H1 (cell line): ENCODE results near the gene ACE.

Experiments
- BCL11A ChIP-seq, 2 experiments: IDR thresholded peaks; one replicate each; pipeline ENCODE4 v1.6.1; 2011; ENCODE audit warnings: low read depth in 2 of 2, low read length in 2 of 2, mild to moderate bottlenecking in 2 of 2
- BRCA1 ChIP-seq: IDR thresholded peaks from 2 replicates; pipeline ENCODE4 v1.6.1; 2012; ENCODE audit warnings: low read depth, low read length, improper control_type of control experiment
- CHD2 ChIP-seq: IDR thresholded peaks from 2 replicates; pipeline ENCODE4 v1.6.1; 2012; ENCODE audit warnings: low read length, improper control_type of control experiment
- CTCF ChIP-seq, 3 experiments: IDR thresholded peaks; 1 replicate in 2 of 3; 2 replicates in 1 of 3; pipeline versions ENCODE4 v1.5.1 to v1.6.1; 2011; ENCODE audit warnings: low read length in 3 of 3, mild to moderate bottlenecking in 3 of 3, inconsistent platforms in 2 of 3, low read depth in 1 of 3, moderate library complexity in 1 of 3; ENCODE audit not compliant: insufficient read depth in 1 of 3; ENCODE audit errors: control extremely low read depth in 1 of 3
- EP300 ChIP-seq, 2 experiments: IDR thresholded peaks; 1 replicate in 1 of 2; 2 replicates in 1 of 2; pipeline ENCODE4 v1.6.1; 2011 to 2012; ENCODE audit warnings: low read depth in 2 of 2, low read length in 2 of 2, mild to moderate bottlenecking in 2 of 2, borderline replicate concordance in 1 of 2, inconsistent platforms in 1 of 2, moderate library complexity in 1 of 2
- EZH2 ChIP-seq: fragments of 200-600 bp; sonication (generic); IDR thresholded peaks from 2 replicates; pipeline ENCODE4 v1.7.1; 2012; ENCODE audit warnings: low read depth, mild to moderate bottlenecking, moderate library complexity, low read length, inconsistent platforms; ENCODE audit not compliant: severe bottlenecking
- FOSL1 ChIP-seq: IDR thresholded peaks from 2 replicates; pipeline ENCODE4 v1.6.1; 2011; ENCODE audit warnings: mild to moderate bottlenecking, low read depth, low read length, moderate library complexity; ENCODE audit not compliant: insufficient read depth
- KDM1A ChIP-seq: fragments of 200-600, 300-600 bp; sonication (generic); IDR thresholded peaks from 2 replicates; pipeline ENCODE4 v1.7.1; 2016; ENCODE audit warnings: mild to moderate bottlenecking, low read length, borderline replicate concordance
- POLR2AphosphoS5 ChIP-seq: IDR thresholded peaks from 2 replicates; pipeline ENCODE4 v1.6.1; 2011; ENCODE audit warnings: low read depth, low read length
- RBBP5 ChIP-seq: IDR thresholded peaks from 2 replicates; pipeline ENCODE4 v1.7.1; 2012; ENCODE audit warnings: low read depth, mild to moderate bottlenecking, inconsistent platforms, low read length, moderate library complexity, borderline replicate concordance
- TBP ChIP-seq: IDR thresholded peaks from 2 replicates; pipeline ENCODE4 v1.6.1; 2011; ENCODE audit warnings: low read depth, low read length, improper control_type of control experiment

- TF ChIP-seq CTCF (IDR thresholded peaks at IDR 0.05; ENCODE audit: control extremely low read depth in 1 of 3, insufficient read depth in 1 of 3, low read depth in 1 of 3, low read length in 3 of 3) (no peak), FOSL1 (no peak), EZH2 (no peak), RBBP5 (no peak), BCL11A (IDR thresholded peaks at IDR 0.05; ENCODE audit: low read depth in 2 of 2, low read length in 2 of 2) (no peak), TBP (no peak), CHD2 (no peak), POLR2AphosphoS5 (no peak), EP300 (IDR thresholded peaks at IDR 0.05; ENCODE audit: borderline replicate concordance in 1 of 2, low read depth in 2 of 2, low read length in 2 of 2) (no peak), KDM1A (no peak), BRCA1 (no peak)
Observed at GRCh38 chr17:63474586-63475460, 2.0 kb upstream of the ACE start.
